Measurements from ENCODE around the gene TMCO4.

- TF ChIP-seq POLR2A (IDR thresholded peaks at IDR 0.05; ENCODE audit: low read depth, low read length), result no peak
- TF ChIP-seq RAD21 (IDR thresholded peaks at IDR 0.05; ENCODE audit: low read length), result no peak
- no peak for TF ChIP-seq CTCF (conservative IDR thresholded peaks at IDR 0.05; ENCODE audit: low read depth, low read length)
- no peak for TF ChIP-seq BHLHE40 (IDR thresholded peaks at IDR 0.05; ENCODE audit: low read depth, low read length)
- TF ChIP-seq RFX5 (IDR thresholded peaks at IDR 0.05; ENCODE audit: low read depth, low read length), result no peak
- TF ChIP-seq CEBPB (IDR thresholded peaks at IDR 0.05; ENCODE audit: low read depth, low read length), result no peak
- no peak for TF ChIP-seq USF2 (IDR thresholded peaks at IDR 0.05; ENCODE audit: low read depth, low read length)
- no peak for TF ChIP-seq ELK1 (IDR thresholded peaks at IDR 0.05; ENCODE audit: borderline replicate concordance, low read depth, low read length)
- no peak for TF ChIP-seq MAZ (IDR thresholded peaks at IDR 0.05; ENCODE audit: borderline replicate concordance, low read depth, low read length)
- no peak for TF ChIP-seq SMC3 (IDR thresholded peaks at IDR 0.05; ENCODE audit: low read depth, low read length)
- TF ChIP-seq CHD1 (IDR thresholded peaks at IDR 0.05; ENCODE audit: low read depth, low read length), result no peak
- no peak for TF ChIP-seq NFE2L2 (IDR thresholded peaks at IDR 0.05; ENCODE audit: low read depth, low read length)
These were observed 123.9 kb downstream of the TMCO4 start for GRCh38 chr1:19675797-19676196.
